ENCODE data around the gene IPO8.

- no peak for TF ChIP-seq POLR2A (IDR thresholded peaks at IDR 0.05)
- no peak for TF ChIP-seq CTCF (IDR thresholded peaks at IDR 0.05 in 4 of 5, conservative IDR thresholded peaks at IDR 0.05 in 1 of 5)
Observed at GRCh38 chr12:30696103-30696408, 387 bp upstream of the IPO8 start.

Data from gastrocnemius medialis (tissue), 4 donors.